Trophoblast cell (in vitro differentiated cells and primary cell): Measurements from ENCODE around the gene MYO1E.

Experiments used
- DNase-seq, 2 donors: peaks; one replicate each; pipeline ENCODE4 v3.0.0-alpha.2; 2016
- H2AFZ ChIP-seq: 2 replicates; pipeline ENCODE4 v1.6.1; 2013; ENCODE audit warnings: low read length, moderate library complexity, mild to moderate bottlenecking; ENCODE audit not compliant: insufficient read depth, poor library complexity
- H2AK5ac ChIP-seq: 2 replicates; pipeline ENCODE4 v1.6.1; 2013; ENCODE audit warnings: mild to moderate bottlenecking, low read length
- H2BK120ac ChIP-seq: 2 replicates; pipeline ENCODE4 v1.6.1; 2013; ENCODE audit warnings: low read length, mild to moderate bottlenecking, moderate library complexity; ENCODE audit not compliant: insufficient read depth, poor library complexity
- H2BK12ac ChIP-seq: 2 replicates; pipeline ENCODE4 v1.6.1; 2013; ENCODE audit warnings: mild to moderate bottlenecking, low read length, moderate library complexity
- H2BK5ac ChIP-seq: 2 replicates; pipeline ENCODE4 v1.6.1; 2013; ENCODE audit warnings: low read length, low read depth, moderate library complexity, mild to moderate bottlenecking; ENCODE audit not compliant: poor library complexity
- H3K14ac ChIP-seq: 2 replicates; pipeline ENCODE4 v1.6.1; 2013; ENCODE audit warnings: mild to moderate bottlenecking, low read length
- H3K18ac ChIP-seq: 2 replicates; pipeline ENCODE4 v1.6.1; 2013; ENCODE audit warnings: mild to moderate bottlenecking, low read length
- H3K23ac ChIP-seq: 2 replicates; pipeline ENCODE4 v1.6.1; 2013; ENCODE audit warnings: low read length
- H3K27ac ChIP-seq: 2 replicates; pipeline ENCODE4 v1.5.1; 2013; ENCODE audit warnings: low read depth, mild to moderate bottlenecking, inconsistent platforms, low read length, moderate library complexity
- H3K27me3 ChIP-seq: 2 replicates; pipeline ENCODE4 v1.6.1; 2013; ENCODE audit warnings: inconsistent platforms, mild to moderate bottlenecking, low read length, moderate library complexity; ENCODE audit not compliant: insufficient read depth
- H3K36me3 ChIP-seq, 2 experiments: 1 replicate in 1 of 2; 2 replicates in 1 of 2; pipeline ENCODE4 v1.6.1; 2013; ENCODE audit warnings: low read length in 2 of 2, mild to moderate bottlenecking in 2 of 2, moderate library complexity in 1 of 2; ENCODE audit not compliant: insufficient read depth in 2 of 2, control insufficient read depth in 1 of 2
- H3K4ac ChIP-seq: 2 replicates; pipeline ENCODE4 v1.6.1; 2013; ENCODE audit warnings: low read depth, mild to moderate bottlenecking, low read length, moderate library complexity
- H3K4me1 ChIP-seq, 2 experiments: 1 replicate in 1 of 2; 2 replicates in 1 of 2; pipeline ENCODE4 v1.6.1; 2013; ENCODE audit warnings: low read length in 2 of 2, mild to moderate bottlenecking in 2 of 2, moderate library complexity in 1 of 2; ENCODE audit not compliant: insufficient read depth in 2 of 2, control insufficient read depth in 1 of 2
- H3K4me2 ChIP-seq: 2 replicates; pipeline ENCODE4 v1.6.1; 2013; ENCODE audit warnings: inconsistent platforms, mild to moderate bottlenecking, low read length, moderate library complexity
- H3K4me3 ChIP-seq: 2 replicates; pipeline ENCODE4 v1.5.1; 2013; ENCODE audit warnings: mild to moderate bottlenecking, low read depth, low read length, inconsistent platforms
- H3K79me1 ChIP-seq: one replicate; pipeline ENCODE4 v1.6.1; 2013; ENCODE audit warnings: low read length
- H3K79me2 ChIP-seq: 2 replicates; pipeline ENCODE4 v1.6.1; 2013; ENCODE audit warnings: low read length, mild to moderate bottlenecking; ENCODE audit not compliant: control insufficient read depth, insufficient read depth, poor library complexity
- H3K9ac ChIP-seq: 2 replicates; pipeline ENCODE4 v1.6.1; 2013; ENCODE audit warnings: mild to moderate bottlenecking, low read length
- H3K9me3 ChIP-seq: 2 replicates; pipeline ENCODE4 v1.6.1; 2013; ENCODE audit warnings: low read depth, mild to moderate bottlenecking, control low read depth, inconsistent platforms, low read length; ENCODE audit not compliant: insufficient read depth
- H4K12ac ChIP-seq: 2 replicates; pipeline ENCODE4 v1.6.1; 2013; ENCODE audit warnings: low read depth, mild to moderate bottlenecking, low read length, moderate library complexity
- H4K8ac ChIP-seq: 2 replicates; pipeline ENCODE4 v1.6.1; 2013; ENCODE audit warnings: low read depth, mild to moderate bottlenecking, low read length, moderate library complexity
- H4K91ac ChIP-seq: one replicate; pipeline ENCODE4 v1.6.1; 2013; ENCODE audit warnings: low read depth, mild to moderate bottlenecking, low read length, moderate library complexity
- WGBS: extraction: QIAGEN DNeasy Blood & Tissue Kit; methylation state at CpG from one replicate; pipeline ENCODE4 v1.1.7; 2013; ENCODE audit warnings: missing lambda C conversion rate; ENCODE audit not compliant: insufficient read length, insufficient coverage; ENCODE audit errors: extremely low coverage; 5-methylcytosine and 5-hydroxymethylcytosine counted together

Gene MYO1E

DNA sequence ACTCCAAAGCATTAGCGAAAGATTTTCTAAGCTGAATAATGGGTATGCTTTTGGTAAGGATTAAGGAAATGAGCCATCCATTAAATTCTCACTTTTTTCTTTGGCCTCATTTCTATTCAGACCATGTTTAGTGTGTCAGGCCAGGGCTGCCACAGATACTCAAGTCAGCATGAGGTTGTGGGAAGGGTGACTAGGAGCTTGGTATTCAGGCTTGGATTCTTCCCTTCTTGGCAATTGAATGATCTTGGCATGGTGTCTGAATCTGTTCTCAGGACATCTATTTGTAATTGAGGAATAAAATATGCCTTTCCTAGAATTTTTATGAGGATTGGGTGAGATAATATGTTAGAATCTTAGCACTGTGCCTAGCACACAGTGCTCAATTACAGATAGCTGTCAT lies 256.5 kb downstream of the MYO1E start:
- Histone ChIP-seq H3K27me3 (no peaks in the 10 kb centered on the region), H3K14ac (no peak overlapping the region), H4K12ac (no peak overlapping the region), H3K4ac (no peak overlapping the region), H3K9ac (no peak overlapping the region), H2BK120ac (no peak overlapping the region), H3K9me3 (no peaks in the 10 kb centered on the region), H3K79me2 (no peaks in the 10 kb centered on the region), H3K27ac (no peak overlapping the region), H3K23ac (no peak overlapping the region), H4K8ac (no peak overlapping the region), H2BK12ac (no peak overlapping the region), H4K91ac (no peak overlapping the region), H3K4me3 (no peak overlapping the region), H3K79me1 (no peaks in the 10 kb centered on the region), H3K4me2 (no peak overlapping the region), H3K4me1 (no peaks in the 10 kb centered on the region), H2AK5ac (no peak overlapping the region), H3K18ac (no peak overlapping the region), H3K36me3 (peaks cover 27 to 58% of the 10 kb centered on the region in 2 experiments), H2BK5ac (no peak overlapping the region), H2AFZ (no peak overlapping the region)
- DNase-seq: no peak
- no CpG with 5 or more reads among the region's 1 CpG for WGBS

DNA sequence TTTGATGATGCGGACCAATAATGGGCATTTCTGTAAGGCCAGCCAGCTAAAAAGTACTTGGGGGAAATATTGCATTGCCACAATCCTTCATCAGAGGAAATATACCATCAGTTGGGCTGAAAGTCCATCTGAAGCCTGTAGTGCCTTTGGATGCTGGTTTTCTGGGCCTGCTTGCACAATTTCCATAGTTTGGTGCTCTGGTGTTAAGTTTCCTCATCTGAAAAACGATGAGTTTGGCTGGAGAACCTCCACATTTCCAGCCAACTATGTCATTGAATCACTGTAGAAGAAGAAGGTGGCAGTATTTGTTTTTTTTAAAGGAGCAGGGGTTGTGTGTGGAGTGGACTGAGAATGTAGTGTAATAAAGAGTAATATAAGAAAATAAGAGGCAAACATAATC lies 257.6 kb downstream of the MYO1E start:
- Histone ChIP-seq H3K4me1 (no peaks in the 10 kb centered on the region), H4K8ac (no peak overlapping the region), H3K27ac (no peak overlapping the region), H4K12ac (no peak overlapping the region), H2AK5ac (no peak overlapping the region), H4K91ac (no peak overlapping the region), H3K9me3 (no peaks in the 10 kb centered on the region), H3K23ac (no peak overlapping the region), H3K79me2 (no peaks in the 10 kb centered on the region), H3K9ac (no peak overlapping the region), H2BK120ac (no peak overlapping the region), H3K14ac (no peak overlapping the region), H3K4me3 (no peak overlapping the region), H3K18ac (no peak overlapping the region), H3K79me1 (no peaks in the 10 kb centered on the region), H3K27me3 (no peaks in the 10 kb centered on the region), H3K4me2 (no peak overlapping the region), H2AFZ (no peak overlapping the region), H2BK5ac (no peak overlapping the region), H2BK12ac (no peak overlapping the region), H3K36me3 (peaks cover 27 to 59% of the 10 kb centered on the region in 2 experiments), H3K4ac (no peak overlapping the region)
- WGBS: no CpG with 5 or more reads among the region's 2 CpGs
- no peak for DNase-seq

- no peak overlapping the region for H4K8ac ChIP-seq
- H3K79me1 ChIP-seq: no peaks in the 10 kb centered on the region
- no peak overlapping the region for H3K4ac ChIP-seq
- H2BK120ac ChIP-seq: no peak overlapping the region
- H3K27ac ChIP-seq: no peak overlapping the region
- no peaks in the 10 kb centered on the region for H3K27me3 ChIP-seq
- H2BK5ac ChIP-seq: no peak overlapping the region
- no peak for DNase-seq
- H3K36me3 ChIP-seq: peaks cover 18 to 49% of the 10 kb centered on the region in 2 experiments
- H3K4me2 ChIP-seq: no peak overlapping the region
- H3K23ac ChIP-seq: no peak overlapping the region
- WGBS: no CpG with 5 or more reads among the region's 4 CpGs
- H3K4me3 ChIP-seq: no peak overlapping the region
- H3K79me2 ChIP-seq: no peaks in the 10 kb centered on the region
- no peak overlapping the region for H3K9ac ChIP-seq
- no peak overlapping the region for H2AK5ac ChIP-seq
- H3K4me1 ChIP-seq: no peaks in the 10 kb centered on the region
- no peak overlapping the region for H3K14ac ChIP-seq
- no peak overlapping the region for H4K91ac ChIP-seq
- H3K9me3 ChIP-seq: no peaks in the 10 kb centered on the region
- no peak overlapping the region for H3K18ac ChIP-seq
- H2BK12ac ChIP-seq: no peak overlapping the region
- no peak overlapping the region for H2AFZ ChIP-seq
- H4K12ac ChIP-seq: no peak overlapping the region
Measured at GRCh38 chr15:59111251-59111650, 261.4 kb downstream of the MYO1E start.

GRCh38 chr15:59105854-59106253 lies 266.8 kb downstream of the MYO1E start:
- Histone ChIP-seq H2AFZ (no peak overlapping the region), H2BK12ac (no peak overlapping the region), H3K18ac (no peak overlapping the region), H2BK5ac (no peak overlapping the region), H3K27ac (no peak overlapping the region), H3K27me3 (no peaks in the 10 kb centered on the region), H2AK5ac (no peak overlapping the region), H3K14ac (no peak overlapping the region), H3K9me3 (no peaks in the 10 kb centered on the region), H3K4ac (no peak overlapping the region), H3K4me3 (peak overlapping the region; percentile 100), H4K91ac (no peak overlapping the region), H2BK120ac (no peak overlapping the region), H3K4me2 (peak overlapping the region; percentile 90), H3K4me1 (no peaks in the 10 kb centered on the region), H3K23ac (no peak overlapping the region), H3K36me3 (peaks cover 8 to 22% of the 10 kb centered on the region in 2 experiments), H3K9ac (no peak overlapping the region), H4K8ac (no peak overlapping the region), H3K79me2 (peaks cover 3% of the 10 kb centered on the region), H4K12ac (no peak overlapping the region), H3K79me1 (peaks cover 4% of the 10 kb centered on the region)
- no CpG with 5 or more reads among the region's 2 CpGs for WGBS
- no peak for DNase-seq
